ENCODE data around the gene NAGS.
"Not testable (repeated sequence)": the region's sequence is repeated elsewhere in the genome, so short reads cannot be mapped to it uniquely, and the experiment has no call there.

Gene NAGS

GRCh38 chr17:44004077-44004760 is at the start of gene NAGS:
NAGS (plus strand) TSS chr17:44004622; CDS start chr17:44004664, 42 bp downstream.
- DNase-seq, result no peak

- no peak for DNase-seq
Measured at GRCh38 chr17:43956222-43956621, 48.2 kb upstream of the NAGS start.

- DNase-seq, result no peak
Measured at GRCh38 chr17:43958748-43959352, 45.6 kb upstream of the NAGS start.

GRCh38 chr17:43961292-43961691 is 43.1 kb upstream of the NAGS start:
- DNase-seq, result not testable (repeated sequence)

- DNase-seq, result no peak
Measured at GRCh38 chr17:43961954-43962353, 42.5 kb upstream of the NAGS start.

GRCh38 chr17:43962479-43962878 is 41.9 kb upstream of the NAGS start:
- DNase-seq, result no peak

GRCh38 chr17:43966276-43966675 is 38.1 kb upstream of the NAGS start:
- DNase-seq, result no peak

- no peak for DNase-seq
Measured at GRCh38 chr17:43967251-43967875, 37.1 kb upstream of the NAGS start.

- DNase-seq, result no peak
Measured at GRCh38 chr17:43970366-43970765, 34.1 kb upstream of the NAGS start.

- not testable (repeated sequence) for DNase-seq
Measured at GRCh38 chr17:43971436-43971835, 33.0 kb upstream of the NAGS start.

- DNase-seq, result not testable (repeated sequence)
Measured at GRCh38 chr17:43972444-43973212, 31.8 kb upstream of the NAGS start.

GRCh38 chr17:43974382-43975266 is 29.8 kb upstream of the NAGS start:
- no peak for DNase-seq

- DNase-seq, result no peak
Measured at GRCh38 chr17:43975898-43976297, 28.5 kb upstream of the NAGS start.

- DNase-seq, result no peak
Measured at GRCh38 chr17:43976963-43977837, 27.2 kb upstream of the NAGS start.

GRCh38 chr17:43978078-43978477 is 26.3 kb upstream of the NAGS start:
- no peak for DNase-seq

GRCh38 chr17:43979011-43979410 is 25.4 kb upstream of the NAGS start:
- no peak for DNase-seq

- no peak for DNase-seq
Measured at GRCh38 chr17:43979671-43980070, 24.8 kb upstream of the NAGS start.

- no peak for DNase-seq
Measured at GRCh38 chr17:43982171-43982570, 22.3 kb upstream of the NAGS start.

- no peak for DNase-seq
Measured at GRCh38 chr17:43983196-43983514, 21.3 kb upstream of the NAGS start.
